ENCODE data around the gene SPPL2C.

DNA sequence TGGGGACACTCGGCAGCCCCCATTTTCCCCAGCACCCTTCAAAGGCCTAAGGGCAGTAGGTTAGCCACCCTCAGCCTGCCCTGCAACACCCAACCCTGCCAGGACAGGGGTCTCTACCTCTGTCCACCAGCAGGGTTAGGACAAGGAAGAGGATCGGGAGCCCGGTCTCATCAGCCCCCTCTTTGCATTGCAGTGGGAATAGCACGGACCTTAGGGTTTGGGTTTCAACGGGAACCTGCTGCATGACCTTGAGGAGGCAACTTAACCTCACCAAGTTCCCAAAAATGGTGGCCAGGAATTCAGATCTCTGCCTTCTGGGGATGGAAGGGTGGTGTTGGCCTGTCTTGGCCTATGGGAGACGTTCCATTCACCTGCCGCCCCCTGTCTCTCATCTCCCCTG is 20.2 kb upstream of the SPPL2C start:
- TF ChIP-seq CTCF (IDR thresholded peaks at IDR 0.05) = no peak
- TF ChIP-seq NFYB (CRISPR knock-in tag; conservative IDR thresholded peaks at IDR 0.05; ENCODE audit: low read depth) = no peak
- TF ChIP-seq HMGA2 (CRISPR knock-in tag; IDR thresholded peaks at IDR 0.05) = no peak
- no peak for TF ChIP-seq SMAD3 (CRISPR knock-in tag; IDR thresholded peaks at IDR 0.05; ENCODE audit: borderline replicate concordance)
- no peak for TF ChIP-seq CREB1 (CRISPR knock-in tag; IDR thresholded peaks at IDR 0.05)
- TF ChIP-seq ETV6 (CRISPR knock-in tag; IDR thresholded peaks at IDR 0.05) = no peak
- no peak for TF ChIP-seq TP53 (CRISPR knock-in tag; IDR thresholded peaks at IDR 0.05)
- no peak for TF ChIP-seq ERG (CRISPR knock-in tag; IDR thresholded peaks at IDR 0.05)
- TF ChIP-seq ESRRA (CRISPR knock-in tag; IDR thresholded peaks at IDR 0.05; ENCODE audit: borderline replicate concordance) = no peak
- TF ChIP-seq ZNF219 (CRISPR knock-in tag; IDR thresholded peaks at IDR 0.05; ENCODE audit: borderline replicate concordance) = no peak
